Suprapubic skin (tissue), 3 donors: ENCODE data around the gene MAPKAPK2.

Experiments used
- CTCF ChIP-seq, 2 donors: fragments of 200-600 bp in 1 of 2; fragments of 450-650 bp in 1 of 2; sonication (generic) in 1 of 2; IDR thresholded peaks; one replicate each; pipeline ENCODE4 v1.5.1; 2016 to 2019; ENCODE audit warnings: antibody characterized with exemption in 2 of 2, mild to moderate bottlenecking in 1 of 2, moderate library complexity in 1 of 2
- EP300 ChIP-seq: sonication (generic); formaldehyde crosslinking; IDR thresholded peaks from one replicate; pipeline ENCODE4 v1.6.1; 2017; ENCODE audit warnings: antibody characterized with exemption

DNA sequence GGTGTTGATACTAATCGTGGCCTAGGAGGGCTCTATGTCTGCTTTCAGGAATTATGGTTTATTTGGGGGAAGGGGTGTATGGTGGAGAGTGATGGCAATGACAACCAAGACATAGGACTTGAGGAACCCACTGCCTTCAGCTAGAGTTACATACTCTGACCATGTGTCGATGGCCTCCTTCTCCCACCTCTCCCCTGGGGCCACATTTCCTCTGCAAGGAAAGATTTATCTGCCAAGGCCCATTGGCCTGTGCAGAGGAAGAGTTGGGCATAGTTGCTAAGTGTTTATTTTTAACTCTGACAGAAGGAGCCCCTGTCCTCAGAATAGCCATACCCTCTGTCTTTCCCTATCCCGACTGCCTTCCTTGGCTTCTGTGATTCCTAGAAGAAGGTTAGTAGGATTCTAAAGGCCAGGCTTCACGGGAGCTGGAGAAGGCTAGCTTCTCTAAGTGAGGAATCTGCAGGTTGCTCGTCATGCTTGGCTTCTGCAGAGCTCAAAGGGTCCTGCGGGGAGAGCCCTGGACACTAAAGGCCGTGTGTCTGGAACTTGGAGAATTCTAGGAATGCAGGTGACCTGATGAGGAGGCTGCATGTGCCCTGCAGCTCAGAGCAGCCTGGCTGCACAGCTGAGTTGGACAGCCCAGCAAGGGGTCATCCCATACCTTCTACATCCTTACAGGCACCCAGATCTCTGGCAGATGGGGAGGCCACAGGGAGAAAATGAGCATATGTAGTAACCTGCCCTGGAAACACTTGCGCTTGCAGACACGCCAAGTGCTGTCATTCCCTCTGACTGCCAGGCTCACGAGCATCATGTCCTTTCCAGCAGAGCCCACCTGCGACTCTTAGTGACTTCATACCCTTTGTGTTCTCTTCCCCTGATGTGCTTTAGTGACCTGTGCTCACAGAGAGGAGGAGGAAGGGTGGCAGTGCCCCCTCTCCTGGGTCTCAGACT is 9.7 kb downstream of the MAPKAPK2 start:
- TF ChIP-seq EP300 = no peak
- no peak for TF ChIP-seq CTCF (IDR thresholded peaks at IDR 0.05)
